Gastroesophageal sphincter (tissue), 4 donors: Measurements from ENCODE around the gene DAB1. TPM values are rescaled to one million over a fixed set of nuclear protein-coding genes. Genes with fewer than 3 reads are reported as not detected.

Source experiments
- ATAC-seq: fragments of 150-250 bp; one replicate; pipeline ENCODE4 v1.9.1; 2016; ENCODE audit warnings: mild to moderate bottlenecking, moderate library complexity
- H3K27ac ChIP-seq, 4 donors: fragments of 200-600 bp; sonication (generic) in 3 of 4; 1 replicate in 3 of 4; 2 replicates in 1 of 4; pipeline ENCODE4 v1.5.1; 2016 to 2019
- H3K27me3 ChIP-seq: fragments of 200-600 bp; sonication (generic); one replicate; pipeline ENCODE4 v1.5.1; 2019
- H3K36me3 ChIP-seq, 2 donors: fragments of 200-600 bp; sonication (generic); one replicate each; pipeline ENCODE4 v1.5.1; 2019; ENCODE audit warnings: control low read depth in 1 of 2
- H3K4me1 ChIP-seq, 3 donors: fragments of 200-600 bp; sonication (generic); 1 replicate in 2 of 3; 2 replicates in 1 of 3; pipeline ENCODE4 v1.5.1; 2016 to 2019; ENCODE audit warnings: control low read depth in 2 of 3
- H3K4me3 ChIP-seq, 2 donors: fragments of 200-600 bp; sonication (generic); one replicate each; pipeline ENCODE4 v1.5.1; 2019; ENCODE audit warnings: mild to moderate bottlenecking in 1 of 2, moderate library complexity in 1 of 2
- H3K9me3 ChIP-seq, 3 donors: fragments of 200-600 bp; sonication (generic); one replicate each; pipeline ENCODE4 v1.5.1; 2017 to 2019; ENCODE audit warnings: control low read depth in 2 of 3
- CTCF ChIP-seq, 4 experiments: fragments of 200-600 bp in 2 of 4; fragments of 450-650 bp in 2 of 4; sonication (generic) in 1 of 4; IDR thresholded peaks; one replicate each; pipeline ENCODE4 v1.5.1; 2017 to 2019; ENCODE audit warnings: antibody characterized with exemption in 4 of 4, mild to moderate bottlenecking in 2 of 4, moderate library complexity in 2 of 4
- EP300 ChIP-seq: sonication (generic); formaldehyde crosslinking; IDR thresholded peaks from one replicate; pipeline ENCODE4 v1.6.1; 2017; ENCODE audit warnings: antibody characterized with exemption, mild to moderate bottlenecking
- POLR2A ChIP-seq, 2 donors: fragments of 450-650 bp; IDR thresholded peaks; one replicate each; pipeline ENCODE4 v1.6.1; 2017; ENCODE audit warnings: antibody characterized with exemption in 2 of 2, mild to moderate bottlenecking in 2 of 2, moderate library complexity in 1 of 2
- POLR2AphosphoS5 ChIP-seq: sonication (generic); formaldehyde crosslinking; IDR thresholded peaks from one replicate; pipeline ENCODE4 v1.6.1; 2017; ENCODE audit warnings: antibody characterized with exemption
- WGBS, 2 donors: methylation state at CpG; one replicate each; pipeline ENCODE4 v1.1.5; 2018; ENCODE audit warnings: low coverage in 1 of 2; 5-methylcytosine and 5-hydroxymethylcytosine counted together
- total RNA-seq, 4 donors: library from RNA; depleted of rRNA; stranded (reverse); fragments of >200 nt; gene quantifications; one replicate each; pipeline ENCODE4 v1.1.0, GENCODE V29; 2016

DAB1 gene
- total RNA-seq, 4 donors from 2014 or later, result 0.47 to 1.6 (median 1.1) TPM

- H3K27me3 ChIP-seq, result no peaks in the 10 kb centered on the region
- no peaks in the 10 kb centered on the region for H3K36me3 ChIP-seq
- H3K4me1 ChIP-seq, result no peaks in the 10 kb centered on the region
- no peak overlapping the region for H3K4me3 ChIP-seq
- H3K9me3 ChIP-seq, result no peaks in the 10 kb centered on the region
- H3K27ac ChIP-seq, result no peak overlapping the region
- WGBS, 2 donors, result 45 to 60% methylated on average over 1 to 3 of the region's 3 CpGs
- no peak for TF ChIP-seq POLR2AphosphoS5
- TF ChIP-seq EP300, result no peak
- no peak for TF ChIP-seq POLR2A (IDR thresholded peaks at IDR 0.05)
- no peak for TF ChIP-seq CTCF (IDR thresholded peaks at IDR 0.05)
- no peak for ATAC-seq
Observed at GRCh38 chr1:56957931-56958330, 465.9 kb downstream of the DAB1 start.

GRCh38 chr1:56954664-56955063, 469.2 kb downstream of the DAB1 start:
- Histone ChIP-seq H3K4me3 (no peak overlapping the region), H3K36me3 (no peaks in the 10 kb centered on the region), H3K4me1 (no peaks in the 10 kb centered on the region), H3K27me3 (no peaks in the 10 kb centered on the region), H3K9me3 (no peaks in the 10 kb centered on the region), H3K27ac (no peak overlapping the region)
- TF ChIP-seq CTCF (IDR thresholded peaks at IDR 0.05) (no peak), POLR2A (IDR thresholded peaks at IDR 0.05) (no peak), EP300 (no peak), POLR2AphosphoS5 (no peak)
- ATAC-seq, result no peak
- 82 to 92% methylated on average over 1 of the region's 1 CpG for WGBS, 2 donors

GRCh38 chr1:56953386-56953785, 470.5 kb downstream of the DAB1 start:
- Histone ChIP-seq H3K36me3 (no peaks in the 10 kb centered on the region), H3K9me3 (no peaks in the 10 kb centered on the region), H3K27me3 (no peaks in the 10 kb centered on the region), H3K4me3 (no peak overlapping the region), H3K27ac (no peak overlapping the region), H3K4me1 (no peaks in the 10 kb centered on the region)
- no peak for ATAC-seq
- 49 to 65% methylated on average over 5 of the region's 5 CpGs for WGBS, 2 donors
- no peak for TF ChIP-seq EP300

- H3K9me3 ChIP-seq, result no peaks in the 10 kb centered on the region
- WGBS, 2 donors, result 84 to 90% methylated on average over 2 to 5 of the region's 8 CpGs
Observed at GRCh38 chr1:56952501-56952900, 471.4 kb downstream of the DAB1 start.

GRCh38 chr1:56948403-56949023, 475.3 kb downstream of the DAB1 start:
- ATAC-seq, result no peak
- H3K36me3 ChIP-seq, result no peaks in the 10 kb centered on the region
- no peaks in the 10 kb centered on the region for H3K4me1 ChIP-seq
- H3K9me3 ChIP-seq, result no peaks in the 10 kb centered on the region
- no peak overlapping the region for H3K27ac ChIP-seq
- WGBS, 2 donors, result 80 to 100% methylated on average over 1 of the region's 1 CpG
- H3K27me3 ChIP-seq, result no peaks in the 10 kb centered on the region
- TF ChIP-seq CTCF (IDR thresholded peaks at IDR 0.05) (no peak), EP300 (no peak), POLR2A (IDR thresholded peaks at IDR 0.05) (no peak), POLR2AphosphoS5 (no peak)
- H3K4me3 ChIP-seq, result no peak overlapping the region

More at GRCh38 chr1:56952501-56952900, 471.4 kb downstream of the DAB1 start:
- no peak overlapping the region for H3K27ac ChIP-seq
- no peaks in the 10 kb centered on the region for H3K4me1 ChIP-seq
- H3K4me3 ChIP-seq, result no peak overlapping the region
- ATAC-seq, result no peak
- TF ChIP-seq POLR2AphosphoS5, result no peak
- TF ChIP-seq CTCF (IDR thresholded peaks at IDR 0.05), result no peak
- TF ChIP-seq EP300, result no peak
- TF ChIP-seq POLR2A (IDR thresholded peaks at IDR 0.05), result no peak
- no peaks in the 10 kb centered on the region for H3K36me3 ChIP-seq
- no peaks in the 10 kb centered on the region for H3K27me3 ChIP-seq
